ENCODE data around the gene FSIP1. TPM values are rescaled to one million over a fixed set of nuclear protein-coding genes. Genes with fewer than 3 reads are reported as not detected.
A peak's percentile ranks its signal among the peaks of the same experiment; 100 is the strongest.

Gene FSIP1
- total RNA-seq, 1 donor from 2014 or later = 0.54 TPM

- Mint-ChIP-seq H3K4me1 (ENCODE audit: unreplicated experiment) (peaks cover 83% of the 10 kb centered on the region), H3K9me3 (ENCODE audit: unreplicated experiment) (no peaks in the 10 kb centered on the region), H3K4me3 (ENCODE audit: unreplicated experiment) (peak overlapping the region; percentile 97), H3K27ac (ENCODE audit: unreplicated experiment) (peak overlapping the region; percentile 32), H3K27me3 (ENCODE audit: unreplicated experiment) (no peaks in the 10 kb centered on the region), H3K36me3 (ENCODE audit: unreplicated experiment) (peaks cover 63% of the 10 kb centered on the region)
- DNase-seq (ENCODE audit: extremely low spot score, unreplicated experiment) = no peak
- peak; percentile 66 for TF ChIP-seq CTCF (IDR thresholded peaks at IDR 0.05)
Observed at GRCh38 chr15:39583596-39584265, 198.9 kb downstream of the FSIP1 start.

- no peak for DNase-seq (ENCODE audit: extremely low spot score, unreplicated experiment)
- Mint-ChIP-seq H3K9me3 (ENCODE audit: unreplicated experiment) (no peaks in the 10 kb centered on the region), H3K27ac (ENCODE audit: unreplicated experiment) (no peak overlapping the region), H3K36me3 (ENCODE audit: unreplicated experiment) (peaks cover 58% of the 10 kb centered on the region), H3K4me3 (ENCODE audit: unreplicated experiment) (peak overlapping the region; percentile 97), H3K4me1 (ENCODE audit: unreplicated experiment) (peaks cover 82% of the 10 kb centered on the region), H3K27me3 (ENCODE audit: unreplicated experiment) (no peaks in the 10 kb centered on the region)
- no peak for TF ChIP-seq CTCF (IDR thresholded peaks at IDR 0.05)
Observed at GRCh38 chr15:39582977-39583595, 199.6 kb downstream of the FSIP1 start.

- peaks cover 78% of the 10 kb centered on the region for H3K4me1 Mint-ChIP-seq (ENCODE audit: unreplicated experiment)
- peaks cover 53% of the 10 kb centered on the region for H3K36me3 Mint-ChIP-seq (ENCODE audit: unreplicated experiment)
- peak overlapping the region; percentile 97 for H3K4me3 Mint-ChIP-seq (ENCODE audit: unreplicated experiment)
- peak overlapping the region; percentile 84 for H3K27ac Mint-ChIP-seq (ENCODE audit: unreplicated experiment)
- H3K9me3 Mint-ChIP-seq (ENCODE audit: unreplicated experiment) = no peaks in the 10 kb centered on the region
- H3K27me3 Mint-ChIP-seq (ENCODE audit: unreplicated experiment) = no peaks in the 10 kb centered on the region
- DNase-seq (ENCODE audit: extremely low spot score, unreplicated experiment) = no peak
- TF ChIP-seq CTCF (IDR thresholded peaks at IDR 0.05) = no peak
Observed at GRCh38 chr15:39582286-39582976, 200.2 kb downstream of the FSIP1 start.

- Mint-ChIP-seq H3K4me3 (ENCODE audit: unreplicated experiment) (peak overlapping the region; percentile 97), H3K27me3 (ENCODE audit: unreplicated experiment) (no peaks in the 10 kb centered on the region), H3K27ac (ENCODE audit: unreplicated experiment) (peak overlapping the region; percentile 84), H3K4me1 (ENCODE audit: unreplicated experiment) (peaks cover 72% of the 10 kb centered on the region), H3K9me3 (ENCODE audit: unreplicated experiment) (no peaks in the 10 kb centered on the region), H3K36me3 (ENCODE audit: unreplicated experiment) (peaks cover 52% of the 10 kb centered on the region)
- TF ChIP-seq CTCF (IDR thresholded peaks at IDR 0.05) = peak; percentile 43
- no peak for DNase-seq (ENCODE audit: extremely low spot score, unreplicated experiment)
Observed at GRCh38 chr15:39581793-39582285, 200.8 kb downstream of the FSIP1 start.

Data from osteocyte (in vitro differentiated cells).